ENCODE results near the gene CLIP3.

DNA sequence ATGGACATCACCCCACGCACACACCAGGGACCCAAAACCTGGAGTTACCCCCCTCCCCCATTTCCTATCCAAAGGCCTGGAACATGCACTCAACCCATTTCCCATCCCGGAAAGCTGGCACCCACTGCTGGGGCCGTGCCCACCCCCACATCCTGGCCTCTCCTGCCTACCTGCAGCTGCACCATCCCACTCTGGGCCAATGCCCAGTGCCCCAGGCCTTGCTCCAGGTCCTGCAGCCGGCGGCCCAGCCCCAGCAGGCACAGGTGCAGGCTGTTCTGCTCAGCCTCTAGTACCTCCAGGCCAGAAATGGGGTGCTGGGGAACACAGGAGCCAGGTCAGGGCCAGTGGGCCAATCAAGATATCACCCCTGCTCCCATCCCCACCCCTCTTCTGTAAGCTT, 25.7 kb downstream of the CLIP3 start:
- TF ChIP-seq CTCF (IDR thresholded peaks at IDR 0.05), result no peak
- no peak for TF ChIP-seq JUNB (IDR thresholded peaks at IDR 0.05)
- TF ChIP-seq BHLHE40 (IDR thresholded peaks at IDR 0.05; ENCODE audit: low read depth, low read length), result no peak
- no peak for TF ChIP-seq RAD21 (conservative IDR thresholded peaks at IDR 0.05 in 1 of 2, IDR thresholded peaks at IDR 0.05 in 1 of 2)
- no peak for TF ChIP-seq ESRRA (IDR thresholded peaks at IDR 0.05; ENCODE audit: borderline replicate concordance, low read length)
- no peak for TF ChIP-seq SREBF2 (IDR thresholded peaks at IDR 0.05)
- no peak for TF ChIP-seq RNF2 (IDR thresholded peaks at IDR 0.05; ENCODE audit: borderline replicate concordance, low read depth)
- no peak for TF ChIP-seq CHD4 (IDR thresholded peaks at IDR 0.05; ENCODE audit: borderline replicate concordance)
- TF ChIP-seq, protein P1, sequence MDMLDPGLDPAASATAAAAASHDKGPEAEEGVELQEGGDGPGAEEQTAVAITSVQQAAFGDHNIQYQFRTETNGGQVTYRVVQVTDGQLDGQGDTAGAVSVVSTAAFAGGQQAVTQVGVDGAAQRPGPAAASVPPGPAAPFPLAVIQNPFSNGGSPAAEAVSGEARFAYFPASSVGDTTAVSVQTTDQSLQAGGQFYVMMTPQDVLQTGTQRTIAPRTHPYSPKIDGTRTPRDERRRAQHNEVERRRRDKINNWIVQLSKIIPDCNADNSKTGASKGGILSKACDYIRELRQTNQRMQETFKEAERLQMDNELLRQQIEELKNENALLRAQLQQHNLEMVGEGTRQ (IDR thresholded peaks at IDR 0.05), result no peak
- no peak for TF ChIP-seq POLR2A (IDR thresholded peaks at IDR 0.05; ENCODE audit: low read length)
- no peak for TF ChIP-seq E2F6 (IDR thresholded peaks at IDR 0.05; ENCODE audit: borderline replicate concordance, low read depth)
- no peak for TF ChIP-seq EHMT2 (IDR thresholded peaks at IDR 0.05; ENCODE audit: low read depth)
